Measurements from ENCODE around the gene HSBP1.

DNA sequence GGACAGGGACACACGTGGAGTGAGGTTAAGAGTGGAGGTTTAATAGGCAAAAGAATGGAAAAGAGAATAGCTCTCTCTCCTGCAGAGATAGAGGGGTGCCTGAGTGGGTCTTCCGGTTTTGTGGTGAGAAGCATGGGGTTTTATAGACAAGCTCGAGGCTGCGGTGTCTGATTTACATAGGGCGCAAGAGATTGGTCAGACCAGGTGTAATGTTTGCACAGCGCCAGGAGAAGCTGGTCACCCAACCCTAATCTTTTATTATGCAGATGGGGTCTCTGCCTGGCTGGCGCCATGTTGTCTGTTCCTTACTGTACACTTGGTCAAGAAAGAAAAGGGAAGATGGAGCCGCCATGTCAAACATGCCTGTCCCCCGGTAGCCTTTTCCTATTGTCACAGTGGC lies 46.6 kb downstream of the HSBP1 start:
- no peak for TF ChIP-seq ZSCAN30 (CRISPR knock-in tag; IDR thresholded peaks at IDR 0.05)
- TF ChIP-seq, protein P1, sequence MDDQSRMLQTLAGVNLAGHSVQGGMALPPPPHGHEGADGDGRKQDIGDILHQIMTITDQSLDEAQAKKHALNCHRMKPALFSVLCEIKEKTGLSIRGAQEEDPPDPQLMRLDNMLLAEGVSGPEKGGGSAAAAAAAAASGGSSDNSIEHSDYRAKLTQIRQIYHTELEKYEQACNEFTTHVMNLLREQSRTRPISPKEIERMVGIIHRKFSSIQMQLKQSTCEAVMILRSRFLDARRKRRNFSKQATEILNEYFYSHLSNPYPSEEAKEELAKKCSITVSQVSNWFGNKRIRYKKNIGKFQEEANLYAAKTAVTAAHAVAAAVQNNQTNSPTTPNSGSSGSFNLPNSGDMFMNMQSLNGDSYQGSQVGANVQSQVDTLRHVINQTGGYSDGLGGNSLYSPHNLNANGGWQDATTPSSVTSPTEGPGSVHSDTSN (CRISPR knock-in tag; IDR thresholded peaks at IDR 0.05; ENCODE audit: borderline replicate concordance), result no peak
- TF ChIP-seq SMC3 (IDR thresholded peaks at IDR 0.05; ENCODE audit: low read length), result no peak
- TF ChIP-seq FOXJ3 (CRISPR knock-in tag; IDR thresholded peaks at IDR 0.05; ENCODE audit: borderline replicate concordance), result no peak
- no peak for TF ChIP-seq MAX (IDR thresholded peaks at IDR 0.05)
- no peak for TF ChIP-seq GABPA (IDR thresholded peaks at IDR 0.05; ENCODE audit: low read depth, low read length)
- no peak for TF ChIP-seq GABPA (CRISPR knock-in tag; IDR thresholded peaks at IDR 0.05; ENCODE audit: low read depth)
- TF ChIP-seq ETV6 (CRISPR knock-in tag; conservative IDR thresholded peaks at IDR 0.05), result no peak
- TF ChIP-seq, protein P2, sequence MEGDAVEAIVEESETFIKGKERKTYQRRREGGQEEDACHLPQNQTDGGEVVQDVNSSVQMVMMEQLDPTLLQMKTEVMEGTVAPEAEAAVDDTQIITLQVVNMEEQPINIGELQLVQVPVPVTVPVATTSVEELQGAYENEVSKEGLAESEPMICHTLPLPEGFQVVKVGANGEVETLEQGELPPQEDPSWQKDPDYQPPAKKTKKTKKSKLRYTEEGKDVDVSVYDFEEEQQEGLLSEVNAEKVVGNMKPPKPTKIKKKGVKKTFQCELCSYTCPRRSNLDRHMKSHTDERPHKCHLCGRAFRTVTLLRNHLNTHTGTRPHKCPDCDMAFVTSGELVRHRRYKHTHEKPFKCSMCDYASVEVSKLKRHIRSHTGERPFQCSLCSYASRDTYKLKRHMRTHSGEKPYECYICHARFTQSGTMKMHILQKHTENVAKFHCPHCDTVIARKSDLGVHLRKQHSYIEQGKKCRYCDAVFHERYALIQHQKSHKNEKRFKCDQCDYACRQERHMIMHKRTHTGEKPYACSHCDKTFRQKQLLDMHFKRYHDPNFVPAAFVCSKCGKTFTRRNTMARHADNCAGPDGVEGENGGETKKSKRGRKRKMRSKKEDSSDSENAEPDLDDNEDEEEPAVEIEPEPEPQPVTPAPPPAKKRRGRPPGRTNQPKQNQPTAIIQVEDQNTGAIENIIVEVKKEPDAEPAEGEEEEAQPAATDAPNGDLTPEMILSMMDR (CRISPR knock-in tag; IDR thresholded peaks at IDR 0.05), result no peak
- TF ChIP-seq JUNB (CRISPR knock-in tag; IDR thresholded peaks at IDR 0.05; ENCODE audit: borderline replicate concordance), result no peak
- no peak for TF ChIP-seq ATF1 (CRISPR knock-in tag; IDR thresholded peaks at IDR 0.05)
- no peak for TF ChIP-seq NFATC3 (CRISPR knock-in tag; IDR thresholded peaks at IDR 0.05)
- TF ChIP-seq ZNF274 (CRISPR knock-in tag; IDR thresholded peaks at IDR 0.05), result no peak
- no peak for TF ChIP-seq TAF1 (CRISPR knock-in tag; IDR thresholded peaks at IDR 0.05)
- TF ChIP-seq ZNF24 (IDR thresholded peaks at IDR 0.05), result no peak
